HL-60/S4 treated with retinoic acid at 250 ng/mL for 4 days and 3 days (cell line): Measurements from ENCODE around the gene RAD51B.
"Not testable (repeated sequence)": the region's sequence is repeated elsewhere in the genome, so short reads cannot be mapped to it uniquely, and the experiment has no call there.

Source experiments
- in situ Hi-C: fragments of 300-500 bp; cut with MboI; formaldehyde crosslinking; loops from 2 replicates; pipeline ENCODE4 v1.7.0; 2022; ENCODE audit warnings: low sequenced_read_pairs

RAD51B gene

DNA sequence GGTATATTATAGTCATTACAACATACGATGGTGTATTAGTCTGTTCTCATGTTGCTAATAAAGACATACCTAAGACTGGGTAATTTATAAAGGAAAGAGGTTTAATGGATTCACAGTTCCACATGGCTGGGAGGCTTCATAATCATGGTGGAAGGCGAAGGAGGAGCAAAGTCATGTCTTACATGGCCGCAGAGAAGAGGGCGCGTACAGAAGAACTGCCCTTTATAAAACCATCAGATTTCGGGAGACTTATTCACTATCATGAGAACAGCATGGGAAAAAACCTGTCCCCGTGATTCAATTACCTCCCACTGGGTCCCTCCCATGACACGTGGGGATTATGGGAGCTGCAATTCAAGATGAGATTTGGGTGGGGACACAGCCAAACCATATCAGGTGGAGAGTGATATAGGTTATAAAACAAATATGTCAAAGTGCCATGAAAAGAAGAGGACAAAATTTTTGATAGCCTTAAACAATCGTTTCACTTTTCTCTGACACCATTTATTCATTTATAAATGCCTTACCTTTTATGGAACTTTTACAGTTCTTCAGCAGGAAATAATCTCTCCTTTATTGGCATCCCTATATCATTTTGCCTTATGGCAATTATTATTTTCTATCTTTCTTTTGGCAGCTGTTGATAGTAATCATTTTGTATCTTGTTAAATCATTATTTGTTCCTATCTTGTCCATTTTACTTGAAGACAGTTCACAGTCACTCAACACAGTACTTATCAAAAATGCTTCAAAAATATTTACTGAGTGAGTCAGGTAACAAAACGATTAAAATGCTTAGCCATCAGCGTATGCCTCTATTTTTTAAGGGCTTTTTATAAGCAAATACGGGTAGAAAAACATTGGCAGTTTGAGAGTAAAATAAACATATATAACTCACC, 196.0 kb downstream of the RAD51B start:
- in situ Hi-C loops, result no loop called here

DNA sequence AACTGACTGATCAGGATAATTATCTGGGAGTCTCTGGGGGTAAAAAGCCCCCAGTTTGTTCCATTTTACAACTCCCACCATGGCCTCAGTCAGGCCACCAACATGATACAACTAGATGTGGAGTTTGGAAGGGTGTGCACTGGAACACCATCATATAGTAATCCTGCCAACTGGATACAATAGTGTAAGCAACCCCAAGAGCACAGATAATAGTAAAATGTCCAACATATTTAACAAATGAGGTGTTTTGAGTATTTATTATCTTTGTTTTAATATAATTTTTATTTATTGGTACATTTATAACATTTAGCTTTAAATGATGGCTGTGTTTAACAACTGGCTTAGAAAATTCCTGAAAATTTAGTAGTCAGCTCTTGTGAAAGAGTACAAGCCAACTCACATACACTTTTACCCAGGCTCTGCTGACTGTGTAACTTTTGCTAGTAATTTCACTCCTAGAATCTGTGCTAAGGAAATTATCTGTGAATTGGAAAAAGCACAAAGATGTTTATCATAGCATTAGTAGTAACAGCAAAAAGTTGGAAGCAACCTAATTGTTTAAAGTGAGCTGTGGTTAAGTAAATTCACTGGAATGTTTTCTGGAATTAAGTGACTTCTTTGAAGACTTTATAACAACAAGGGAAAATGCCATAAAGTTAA, 196.8 kb downstream of the RAD51B start:
- in situ Hi-C loops, result no loop called here

DNA sequence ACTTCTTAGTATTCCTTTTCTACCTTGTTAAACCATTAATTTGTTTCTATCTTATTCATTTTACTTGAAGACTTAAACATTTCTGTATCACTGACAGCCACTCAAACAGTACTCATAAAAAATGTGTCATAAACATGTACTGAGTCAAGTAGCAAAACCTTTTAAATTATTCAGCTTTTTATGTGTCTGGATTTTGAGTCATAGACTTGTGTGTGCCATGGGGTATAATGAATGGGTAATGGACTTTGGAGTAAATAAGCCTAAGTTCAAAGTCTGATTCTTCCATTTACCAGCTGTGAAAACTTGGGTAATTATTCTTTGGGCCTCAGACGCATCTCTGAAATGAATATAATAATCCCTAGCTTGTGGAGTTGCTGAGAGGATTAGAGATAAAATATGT, 199.0 kb downstream of the RAD51B start:
- in situ Hi-C loops, result no loop called here

DNA sequence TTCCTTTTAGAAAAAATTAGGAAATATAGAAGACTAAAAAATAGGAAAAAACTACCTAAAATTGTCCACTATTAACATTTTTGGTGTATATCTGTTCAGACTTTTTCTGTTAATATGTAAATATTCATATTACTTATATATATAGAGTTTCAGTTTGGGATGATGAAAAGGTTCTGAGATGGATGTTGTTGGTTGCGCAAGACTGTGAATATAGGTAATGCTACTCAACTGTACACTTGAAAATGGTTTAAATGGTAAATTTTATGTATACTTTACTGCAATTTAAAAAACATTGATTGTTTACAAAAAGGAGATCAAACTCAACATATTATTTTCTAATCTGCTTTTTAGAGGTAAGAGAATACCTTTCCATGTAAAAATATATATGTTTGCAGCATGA, 200.9 kb downstream of the RAD51B start:
- in situ Hi-C loops, result no loop called here

DNA sequence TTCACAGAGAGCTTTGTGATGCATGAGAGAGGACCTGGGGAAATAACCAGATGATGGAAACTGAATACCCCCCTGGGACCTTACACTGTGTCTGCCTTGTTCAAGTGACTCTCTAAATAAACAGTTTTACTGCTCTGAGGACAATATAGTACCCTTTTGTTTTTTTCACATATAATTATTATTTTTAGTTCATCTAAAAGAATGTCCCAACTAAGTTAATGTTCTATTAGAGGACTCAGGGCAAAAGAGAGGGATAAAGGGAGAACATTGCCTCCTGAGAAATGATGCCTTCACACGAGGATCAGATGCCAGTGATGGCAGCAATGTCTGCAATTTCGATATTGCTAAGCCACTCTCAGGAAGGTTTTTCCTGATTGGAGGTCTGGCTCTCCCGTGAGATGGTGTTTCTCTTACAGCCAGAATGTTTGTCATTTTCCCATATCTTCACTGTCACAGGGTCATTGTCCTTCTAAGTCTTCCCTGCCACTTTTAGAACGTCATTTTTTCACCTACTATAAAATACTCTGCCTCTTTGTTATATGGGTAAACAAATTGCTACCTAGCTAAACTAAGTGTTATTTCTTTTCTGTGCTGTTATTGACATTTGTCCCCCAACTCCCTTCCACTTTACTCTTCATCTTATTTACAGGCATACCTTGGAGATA, 201.6 kb downstream of the RAD51B start:
- in situ Hi-C loops, result no loop called here

DNA sequence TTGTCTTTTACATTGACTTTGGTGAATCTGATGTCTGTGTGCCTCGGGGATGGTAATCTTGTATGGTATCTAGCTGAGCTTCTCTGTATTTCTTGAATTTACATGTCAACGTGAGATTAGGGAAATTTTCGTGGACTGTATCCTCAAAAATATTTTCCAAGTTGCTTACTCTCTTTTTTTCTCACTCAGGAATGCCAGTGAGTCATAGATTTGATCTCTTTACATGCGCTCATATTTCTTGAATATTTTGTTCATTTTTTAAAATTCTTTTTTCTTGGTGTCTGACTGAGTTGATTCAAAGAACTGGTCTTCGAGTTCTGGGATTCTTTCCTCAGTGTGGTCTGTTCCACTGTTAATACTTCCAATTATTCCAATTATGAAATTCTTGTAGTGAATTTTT, 207.7 kb downstream of the RAD51B start:
- in situ Hi-C loops, result no loop called here

DNA sequence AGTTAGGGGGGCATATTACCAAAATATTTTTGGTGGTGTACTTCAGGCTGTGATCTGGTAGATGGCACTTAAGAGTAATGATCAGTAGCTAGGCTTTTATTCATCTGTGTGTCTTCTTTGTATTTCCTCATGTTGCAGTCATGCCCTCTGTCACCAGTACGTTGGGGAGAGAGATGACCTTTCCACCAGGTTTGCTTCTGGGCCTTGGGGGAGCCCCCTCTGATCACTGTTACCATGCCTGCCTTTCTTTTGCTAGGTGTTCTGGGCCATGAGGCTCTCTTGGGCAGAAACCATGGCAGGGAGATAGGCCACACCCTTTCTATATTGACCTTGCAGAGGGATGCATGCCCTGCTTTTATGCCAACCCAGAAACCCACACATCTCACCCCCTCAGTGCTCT, 208.5 kb downstream of the RAD51B start:
- in situ Hi-C loops, result no loop called here

DNA sequence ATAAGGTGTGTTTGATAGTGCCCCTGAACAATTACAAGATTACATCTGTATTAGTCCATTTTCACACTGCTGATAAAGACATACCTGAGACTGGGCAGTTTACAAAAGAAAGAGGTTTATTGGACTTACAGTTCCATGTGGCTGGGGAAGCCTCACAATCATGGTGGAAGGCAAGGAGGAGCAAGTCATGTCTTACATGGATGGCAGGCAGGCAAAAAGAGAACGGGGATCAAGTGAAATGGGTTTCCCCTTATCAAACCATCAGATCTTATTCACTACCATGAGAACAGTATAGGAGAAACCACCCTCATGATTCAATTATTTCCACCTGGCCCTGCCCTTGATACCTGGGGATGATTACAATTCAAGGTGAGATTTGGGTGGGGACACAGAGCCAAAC, 211.4 kb downstream of the RAD51B start:
- in situ Hi-C loops, result not testable (repeated sequence)

DNA sequence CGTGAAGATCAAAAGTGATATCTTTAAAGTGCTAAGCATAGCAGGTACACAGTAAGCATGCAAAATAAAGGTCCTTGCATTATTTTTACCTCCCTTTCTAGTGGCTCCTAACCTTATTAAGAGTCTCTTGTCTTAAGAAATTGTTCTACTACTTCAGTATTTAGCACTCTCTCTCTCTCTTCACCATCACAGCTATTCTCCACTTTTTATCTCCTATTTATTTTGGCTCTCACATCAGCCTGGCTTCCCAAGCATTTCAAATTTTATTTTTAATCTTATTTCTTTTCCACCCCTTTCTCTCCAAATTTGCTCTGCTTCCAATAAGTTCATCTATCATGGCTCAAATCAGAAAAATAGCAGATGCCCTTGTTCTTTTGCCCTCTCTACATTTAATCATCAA, 212.6 kb downstream of the RAD51B start:
- in situ Hi-C loops, result no loop called here

DNA sequence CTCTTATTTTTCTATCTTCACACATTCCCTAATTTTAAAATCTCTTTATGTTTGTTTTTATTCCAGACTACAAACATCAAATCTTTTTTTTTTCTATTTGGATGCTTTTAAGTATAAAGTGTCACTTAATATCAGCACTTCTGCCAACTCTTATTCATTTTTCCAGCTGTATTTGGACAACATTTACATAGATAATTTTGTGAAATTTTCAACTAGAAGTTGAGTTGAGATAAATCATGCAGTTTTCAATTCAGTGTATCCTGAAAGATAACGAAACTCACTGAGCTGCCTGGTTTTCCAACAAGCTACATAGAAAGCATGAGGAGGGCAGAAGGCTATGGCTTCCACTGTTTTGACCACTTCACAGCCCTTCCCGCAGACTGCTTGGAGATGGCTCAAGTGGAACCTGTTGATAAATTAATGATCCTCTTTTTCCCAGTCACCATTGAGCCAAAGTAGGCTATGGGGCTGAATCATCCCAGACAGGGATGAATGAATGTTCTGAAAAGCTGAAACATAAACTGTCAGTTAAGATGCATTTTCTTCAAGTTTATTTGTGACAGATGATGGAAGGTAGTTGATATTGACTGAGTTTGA, 213.9 kb downstream of the RAD51B start:
- in situ Hi-C loops, result no loop called here

DNA sequence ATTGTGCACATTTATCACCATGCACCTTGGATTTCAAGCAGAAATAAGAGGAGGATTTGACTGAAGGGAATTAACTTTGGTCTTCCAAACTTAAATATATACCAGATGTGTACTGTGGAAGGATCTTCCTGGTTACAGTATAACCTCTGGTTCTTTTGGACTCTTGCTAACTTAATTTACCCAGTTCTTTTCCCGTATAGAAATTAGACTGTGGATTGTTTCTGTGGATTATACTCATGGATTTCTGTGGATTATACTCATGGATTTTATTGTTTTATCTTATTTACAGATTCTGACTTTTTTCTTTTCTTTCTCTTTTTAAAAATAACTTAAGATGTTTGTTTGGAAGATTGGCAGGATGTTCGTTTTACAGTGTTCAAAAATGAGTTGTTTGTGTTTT, 215.3 kb downstream of the RAD51B start:
- in situ Hi-C loops, result no loop called here

DNA sequence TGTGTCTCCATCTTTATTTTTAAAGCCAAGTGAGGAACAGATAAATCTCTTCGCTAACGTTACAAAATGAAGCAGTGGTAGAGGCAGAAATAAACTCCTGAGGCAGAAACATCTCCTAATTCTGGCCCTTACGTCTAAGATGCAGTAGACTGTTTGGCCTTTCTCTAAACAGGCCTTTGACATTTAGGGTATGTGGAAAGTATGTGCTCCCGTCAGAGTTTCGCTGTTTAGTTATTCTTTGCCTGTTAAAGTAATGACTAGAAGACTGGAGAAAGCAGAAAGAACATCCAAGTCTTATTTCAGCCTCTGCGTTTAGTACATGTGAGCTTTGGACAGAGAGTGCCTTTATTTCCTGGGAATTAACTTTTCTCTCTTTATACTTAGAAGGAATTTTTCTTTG, 216.6 kb downstream of the RAD51B start:
- in situ Hi-C loops, result no loop called here

DNA sequence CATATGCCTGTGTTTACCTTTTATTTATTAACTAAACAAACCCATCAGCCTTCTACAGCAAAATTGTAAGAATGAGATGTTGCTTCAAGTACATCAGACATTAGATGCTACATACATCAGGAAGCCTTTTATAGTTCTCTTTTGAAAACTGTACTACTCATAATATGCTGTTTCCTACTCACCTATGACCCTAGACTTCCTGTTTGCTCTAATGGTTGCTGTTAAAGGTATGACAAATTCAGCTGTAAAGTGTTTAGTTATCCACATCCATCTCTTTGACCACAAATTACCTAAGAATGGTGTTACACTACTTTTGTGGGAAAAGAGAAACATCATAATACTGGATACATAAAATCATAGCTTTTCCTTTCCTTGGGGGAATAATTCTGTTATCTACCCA, 220.0 kb downstream of the RAD51B start:
- in situ Hi-C loops, result no loop called here

DNA sequence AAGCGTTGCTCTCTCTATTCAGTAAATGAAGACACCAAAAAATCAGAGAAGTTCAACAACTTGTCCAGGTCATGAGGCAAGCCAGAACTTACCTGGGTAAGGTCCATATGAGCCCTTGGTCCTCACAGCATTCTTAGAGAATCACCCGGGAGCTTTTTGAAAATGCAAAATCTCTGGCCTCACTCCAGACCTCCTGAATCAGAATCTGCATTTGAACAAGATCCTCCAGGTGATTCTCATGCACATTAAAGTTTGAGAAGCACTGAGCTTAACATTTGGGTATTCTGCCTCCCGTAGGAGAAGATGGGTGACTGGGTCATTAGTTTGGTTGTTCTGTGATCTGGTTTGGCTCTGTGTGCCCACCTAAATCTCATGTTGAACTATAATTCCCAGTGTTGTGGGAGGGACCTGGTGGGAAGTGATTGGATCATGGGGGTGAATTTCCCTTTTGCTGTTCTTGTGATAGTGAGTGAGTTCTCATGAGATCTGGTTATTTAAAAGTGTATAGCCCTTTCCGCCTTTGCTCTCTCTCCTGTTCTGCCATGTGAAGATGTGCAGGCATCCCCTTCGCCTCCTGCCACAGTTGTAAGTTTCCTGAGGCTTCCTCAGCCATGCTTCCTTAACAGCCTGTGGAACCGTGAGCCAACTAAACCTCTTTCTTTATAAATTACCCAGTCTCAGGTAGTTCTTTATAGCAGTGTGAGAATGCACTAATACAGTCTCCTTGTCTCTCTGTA, 221.2 kb downstream of the RAD51B start:
- in situ Hi-C loops, result no loop called here

DNA sequence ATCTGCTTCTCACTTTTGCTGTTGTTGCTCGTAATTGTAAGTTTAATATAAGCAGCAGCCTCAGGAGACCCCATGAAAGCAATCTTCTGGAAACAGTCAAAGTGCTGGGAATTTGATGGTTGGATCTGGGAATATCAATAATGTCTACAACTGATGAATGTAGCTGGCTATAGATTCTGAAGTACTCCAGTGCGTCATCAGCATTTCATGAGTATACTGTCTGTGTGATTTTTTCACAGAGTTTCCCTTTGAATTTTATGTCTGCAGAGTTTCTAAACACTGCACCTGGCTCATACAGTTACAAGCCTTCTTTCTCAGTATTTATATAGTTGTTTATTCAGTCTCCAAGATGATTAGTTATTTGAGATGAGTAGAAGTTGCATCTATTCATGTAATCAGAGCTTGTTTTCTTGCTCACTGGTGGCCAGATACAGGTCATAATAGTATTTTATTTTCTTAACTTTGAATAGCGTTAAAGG, 222.3 kb downstream of the RAD51B start:
- in situ Hi-C loops, result no loop called here

DNA sequence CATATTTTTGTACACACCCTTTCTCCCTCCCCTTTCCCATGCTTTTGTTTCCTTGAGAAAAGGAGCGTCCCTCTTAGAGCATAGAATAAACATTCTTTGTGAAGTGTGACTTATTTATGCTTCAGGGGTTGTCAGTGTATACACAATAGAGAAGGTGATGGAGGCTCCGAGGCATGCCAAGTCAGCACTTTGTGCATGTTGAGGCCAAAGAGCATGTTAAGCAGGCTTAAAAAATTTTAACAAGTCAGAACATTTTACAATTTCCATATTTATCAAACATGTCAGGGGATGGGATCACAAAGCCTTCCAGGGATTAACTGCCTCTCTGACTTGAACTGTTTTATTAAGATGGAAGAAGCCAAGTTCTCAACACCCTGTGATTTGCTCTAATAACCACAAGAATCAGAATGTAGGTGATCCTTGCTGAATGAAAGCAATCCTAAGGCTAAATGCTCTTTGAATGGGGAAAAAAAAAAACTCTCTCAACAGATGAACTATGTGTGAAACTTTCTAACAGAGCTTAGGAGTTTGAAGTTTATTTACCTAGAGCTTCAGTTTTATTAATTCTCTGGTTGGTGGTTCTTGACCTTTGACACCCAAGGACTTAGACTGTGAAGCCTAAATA, 223.1 kb downstream of the RAD51B start:
- in situ Hi-C loops, result no loop called here

DNA sequence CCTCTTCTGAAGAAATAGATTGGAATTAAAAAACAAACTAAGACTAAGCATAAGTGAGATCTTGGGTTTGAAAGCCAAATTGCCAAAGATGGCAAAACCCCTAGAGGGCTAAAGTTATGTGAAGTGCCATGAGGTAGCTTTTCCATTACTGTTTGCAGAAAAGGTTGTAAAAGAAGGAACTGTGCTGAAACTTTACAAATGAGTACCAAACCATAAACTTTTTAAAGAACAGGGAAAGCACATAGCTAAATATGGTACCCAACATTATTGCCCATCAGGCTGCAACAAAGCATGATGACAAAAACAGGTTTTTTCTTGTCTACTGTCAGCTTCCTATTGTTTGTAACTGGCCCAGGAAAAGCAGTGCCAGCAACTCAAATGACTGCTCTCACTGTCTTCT, 224.2 kb downstream of the RAD51B start:
- in situ Hi-C loops, result no loop called here

DNA sequence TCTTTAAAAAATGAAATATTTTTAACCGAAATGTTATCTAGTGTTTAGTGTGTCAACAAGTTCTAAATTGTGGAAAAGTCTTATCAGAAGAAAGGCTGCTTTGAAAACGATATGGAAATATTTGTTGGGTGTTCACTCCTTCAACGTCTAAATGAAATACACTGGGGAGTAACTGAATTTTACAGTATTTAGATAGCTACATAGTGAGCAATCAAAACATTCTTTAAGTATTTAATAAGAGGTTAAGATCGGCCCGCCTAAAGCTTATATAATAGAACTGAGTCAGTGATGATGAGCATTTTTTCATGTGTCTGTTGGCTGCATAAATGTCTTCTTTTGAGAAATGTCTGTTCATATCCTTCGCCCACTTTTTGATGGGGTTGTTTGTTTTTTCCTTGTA, 228.3 kb downstream of the RAD51B start:
- in situ Hi-C loops, result no loop called here

DNA sequence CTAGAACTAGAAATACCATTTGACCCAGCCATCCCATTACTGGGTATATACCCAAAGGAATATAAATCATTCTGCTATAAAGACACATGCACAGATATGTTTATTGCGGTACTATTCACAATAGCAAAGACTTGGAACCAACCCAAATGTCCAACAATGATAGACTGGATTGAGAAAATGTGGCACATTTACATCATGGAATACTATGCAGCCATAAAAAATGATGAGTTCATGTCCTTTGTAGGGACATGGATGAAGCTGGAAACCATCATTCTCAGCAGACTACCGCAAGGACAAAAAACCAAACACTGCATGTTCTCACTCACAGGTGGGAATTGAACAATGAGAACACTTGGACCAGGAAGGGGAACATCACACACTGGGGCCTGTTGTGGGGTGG, 229.2 kb downstream of the RAD51B start:
- in situ Hi-C loops, result not testable (repeated sequence)

DNA sequence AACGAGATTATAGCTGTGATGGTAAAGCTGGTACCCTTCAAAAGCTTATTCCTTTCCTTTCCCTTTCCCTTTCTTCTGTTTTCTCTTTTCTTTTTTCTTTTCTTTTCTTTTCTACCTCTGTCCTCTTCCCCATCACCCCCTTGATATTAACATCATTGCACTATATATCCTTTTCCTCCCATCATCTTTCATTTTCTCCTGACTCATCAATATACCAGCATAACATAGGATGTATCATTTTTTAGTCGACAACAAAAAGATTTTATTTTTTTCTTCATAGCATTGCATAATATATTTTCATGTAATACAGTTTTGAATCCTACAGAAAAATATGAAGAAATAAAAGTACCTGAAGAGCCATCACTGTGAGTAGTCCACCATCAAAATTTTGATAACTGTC, 230.6 kb downstream of the RAD51B start:
- in situ Hi-C loops, result no loop called here
